Dendritic cell treated with granulocyte-macrophage colony-stimulating factor and Interleukin-4, amounts not matched to agents 40 ng/mL and 50 ng/mL, for 4 days (primary cell): ENCODE results near the gene LYPD6B.

Source experiments
- H3K27ac Mint-ChIP-seq: one replicate; pipeline ENCODE4 v1.8.0; 2022; ENCODE audit warnings: mild to moderate bottlenecking, mixed read lengths
- H3K27me3 Mint-ChIP-seq: one replicate; pipeline ENCODE4 v1.8.0; 2022; ENCODE audit warnings: mild to moderate bottlenecking, mixed read lengths
- H3K36me3 Mint-ChIP-seq: one replicate; pipeline ENCODE4 v1.8.0; 2022; ENCODE audit warnings: low read depth, mixed read lengths
- H3K4me1 Mint-ChIP-seq: one replicate; pipeline ENCODE4 v1.8.0; 2022; ENCODE audit warnings: low read depth, mixed read lengths
- H3K4me3 Mint-ChIP-seq: one replicate; pipeline ENCODE4 v1.8.0; 2022; ENCODE audit warnings: mild to moderate bottlenecking, moderate library complexity, mixed read lengths
- H3K9me3 Mint-ChIP-seq: one replicate; pipeline ENCODE4 v1.8.0; 2022; ENCODE audit warnings: mixed read lengths
- intact Hi-C: fragments of 100-400 bp; cut with micrococcal nuclease; formaldehyde crosslinking; loops from one replicate; pipeline ENCODE4 v1.15.0; 2022

LYPD6B gene

DNA sequence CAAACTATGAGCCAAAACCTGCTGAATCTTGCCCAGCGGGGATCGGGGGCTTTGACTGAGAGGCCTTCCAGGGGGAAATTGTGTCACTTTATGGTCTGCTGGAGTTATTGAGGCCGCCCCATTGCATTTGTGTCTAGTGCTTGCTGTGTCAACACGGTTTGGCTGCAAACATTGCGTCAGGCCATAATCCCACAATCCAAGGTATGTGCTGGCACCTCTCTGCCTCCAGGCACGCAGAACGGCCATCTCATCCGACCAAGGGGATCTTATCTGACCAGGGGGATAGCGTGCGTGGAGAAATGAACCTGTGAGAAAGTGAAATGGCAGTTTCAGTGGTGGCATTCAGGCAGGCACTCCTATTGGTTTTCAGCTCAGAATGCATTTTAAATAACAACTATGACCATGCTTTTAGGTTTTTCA lies 18.1 kb upstream of the LYPD6B start:
- H3K4me3 Mint-ChIP-seq: no peak overlapping the region
- H3K4me1 Mint-ChIP-seq: peaks cover 33% of the 10 kb centered on the region
- peaks cover 14% of the 10 kb centered on the region for H3K27me3 Mint-ChIP-seq
- intact Hi-C loops: no loop called here
- H3K9me3 Mint-ChIP-seq: no peaks in the 10 kb centered on the region
- no peaks in the 10 kb centered on the region for H3K36me3 Mint-ChIP-seq
- H3K27ac Mint-ChIP-seq: no peak overlapping the region

DNA sequence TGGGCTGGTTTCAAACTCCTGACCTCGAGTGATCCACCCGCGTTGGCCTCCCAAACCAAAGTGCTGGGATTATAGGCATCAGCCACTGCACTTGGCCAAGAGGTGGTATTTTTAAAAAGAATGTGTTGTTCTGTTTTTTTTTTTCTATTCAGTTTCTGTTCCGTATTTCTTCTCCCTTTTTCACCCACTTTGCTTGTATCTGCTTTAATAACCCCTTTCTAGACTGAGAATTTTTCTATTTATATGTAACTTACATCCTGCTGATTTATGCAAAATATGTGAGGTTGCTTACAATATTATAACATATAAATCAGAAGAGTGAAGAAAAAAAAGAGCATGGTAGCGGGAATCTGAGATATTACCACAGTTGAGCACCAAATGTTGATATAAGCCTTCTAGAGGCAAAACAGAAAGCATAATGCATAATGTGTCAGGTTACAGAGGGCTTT lies 17.2 kb upstream of the LYPD6B start:
- no peak overlapping the region for H3K27ac Mint-ChIP-seq
- intact Hi-C loops: no loop called here
- H3K36me3 Mint-ChIP-seq: no peaks in the 10 kb centered on the region
- peaks cover 11% of the 10 kb centered on the region for H3K27me3 Mint-ChIP-seq
- no peak overlapping the region for H3K4me3 Mint-ChIP-seq
- peaks cover 33% of the 10 kb centered on the region for H3K4me1 Mint-ChIP-seq
- no peaks in the 10 kb centered on the region for H3K9me3 Mint-ChIP-seq

DNA sequence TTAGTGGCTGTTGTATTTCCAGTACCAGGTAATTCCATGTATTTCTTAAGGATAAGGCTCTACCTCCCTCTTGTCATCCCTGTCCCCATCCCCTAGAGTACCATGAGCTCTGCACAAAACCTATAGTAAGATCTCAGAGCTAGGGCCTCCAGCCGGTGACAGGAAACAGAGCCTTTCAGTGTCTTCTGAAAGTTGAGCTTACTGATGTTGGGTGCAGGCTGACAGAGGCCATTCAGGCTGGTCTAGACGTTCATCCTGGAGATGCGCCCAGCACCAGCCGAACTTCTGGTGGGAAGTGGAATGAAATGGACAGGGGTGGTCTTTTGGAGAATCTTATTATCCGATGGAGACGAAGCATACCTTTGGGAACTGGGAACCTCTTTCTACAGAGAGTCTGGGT lies 16.7 kb upstream of the LYPD6B start:
- H3K27ac Mint-ChIP-seq: no peak overlapping the region
- no peaks in the 10 kb centered on the region for H3K36me3 Mint-ChIP-seq
- H3K4me1 Mint-ChIP-seq: peaks cover 33% of the 10 kb centered on the region
- no peak overlapping the region for H3K4me3 Mint-ChIP-seq
- H3K9me3 Mint-ChIP-seq: no peaks in the 10 kb centered on the region
- peaks cover 10% of the 10 kb centered on the region for H3K27me3 Mint-ChIP-seq
- intact Hi-C loops: no loop called here

DNA sequence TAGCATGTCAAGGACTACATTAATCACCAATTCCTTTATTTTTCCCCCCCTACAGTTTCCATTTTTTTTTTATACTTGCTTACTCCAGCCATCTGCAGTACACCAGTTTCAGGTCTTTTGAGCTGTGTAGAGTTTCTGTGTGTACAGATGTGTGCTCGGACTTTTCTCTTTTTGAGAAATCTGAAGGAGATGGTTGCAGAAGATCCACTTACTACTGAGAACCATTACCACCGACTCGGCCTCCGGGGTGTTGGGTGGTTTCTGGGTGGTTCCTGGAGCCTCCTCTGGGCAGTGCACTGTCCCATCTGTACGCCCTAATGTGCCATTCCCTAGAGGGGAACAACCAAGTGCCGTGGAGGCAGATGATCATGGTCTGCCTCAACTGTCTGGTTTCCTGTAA lies 15.4 kb upstream of the LYPD6B start:
- intact Hi-C loops: no loop called here
- peaks cover 8% of the 10 kb centered on the region for H3K27me3 Mint-ChIP-seq
- no peak overlapping the region for H3K27ac Mint-ChIP-seq
- peaks cover 33% of the 10 kb centered on the region for H3K4me1 Mint-ChIP-seq
- H3K4me3 Mint-ChIP-seq: no peak overlapping the region
- H3K9me3 Mint-ChIP-seq: no peaks in the 10 kb centered on the region
- no peaks in the 10 kb centered on the region for H3K36me3 Mint-ChIP-seq

DNA sequence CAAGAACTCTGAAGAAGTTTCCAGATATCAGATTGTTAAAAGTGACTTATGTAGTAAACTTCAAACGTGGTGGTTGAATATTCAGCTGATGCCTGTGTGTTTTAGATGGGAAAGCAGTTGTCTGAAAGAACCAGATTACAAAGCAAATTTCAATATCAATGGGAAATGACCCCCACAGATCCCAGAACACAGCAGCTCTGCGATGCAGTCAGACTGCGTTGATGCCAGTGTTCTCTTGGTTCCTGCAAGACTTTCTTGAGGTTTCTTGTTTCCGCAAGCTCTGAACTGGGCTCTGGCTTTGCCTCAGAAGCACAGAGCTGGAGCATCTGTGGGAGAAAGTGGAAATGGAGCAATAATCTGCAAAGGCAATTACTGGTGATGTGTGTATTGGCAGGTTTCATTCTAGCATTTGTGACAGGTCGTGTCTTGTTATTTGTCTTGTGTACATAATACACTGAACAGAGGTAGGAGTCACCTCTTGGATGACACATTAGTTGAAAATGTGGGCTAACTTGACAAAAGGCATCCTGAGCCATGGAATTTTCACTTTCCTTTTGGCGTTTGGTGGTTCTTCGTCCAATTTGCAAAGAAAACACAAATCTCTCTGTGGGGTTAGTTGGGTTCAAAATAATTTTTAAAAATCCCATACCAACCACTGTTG lies 10.8 kb upstream of the LYPD6B start:
- no peak overlapping the region for H3K4me3 Mint-ChIP-seq
- H3K27ac Mint-ChIP-seq: no peak overlapping the region
- H3K4me1 Mint-ChIP-seq: no peaks in the 10 kb centered on the region
- H3K9me3 Mint-ChIP-seq: no peaks in the 10 kb centered on the region
- H3K27me3 Mint-ChIP-seq: peaks cover 11% of the 10 kb centered on the region
- intact Hi-C loops: no loop called here
- H3K36me3 Mint-ChIP-seq: no peaks in the 10 kb centered on the region

DNA sequence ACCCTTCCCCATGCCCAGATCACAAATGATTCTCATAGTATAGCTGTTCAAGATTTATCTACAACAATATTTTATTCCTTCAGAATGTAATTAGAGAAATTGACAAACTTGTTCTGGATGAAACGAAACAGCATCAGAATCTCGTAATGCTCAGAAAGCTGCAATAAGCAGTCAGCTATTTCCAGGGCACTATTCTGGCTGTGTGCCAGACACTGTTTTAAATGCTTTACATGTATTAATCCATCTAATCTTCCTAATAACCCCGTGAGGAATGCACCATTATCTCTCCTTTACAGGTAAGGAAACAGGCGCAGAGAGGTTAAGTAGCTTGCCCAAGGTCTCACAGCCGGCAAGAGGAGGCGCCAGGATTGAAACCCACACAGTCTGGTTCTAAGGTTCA lies 10.1 kb upstream of the LYPD6B start:
- Mint-ChIP-seq H3K27me3 (peaks cover 11% of the 10 kb centered on the region), H3K4me3 (no peak overlapping the region), H3K27ac (no peak overlapping the region), H3K36me3 (no peaks in the 10 kb centered on the region), H3K9me3 (no peaks in the 10 kb centered on the region), H3K4me1 (no peaks in the 10 kb centered on the region)
- intact Hi-C loops: no loop called here

DNA sequence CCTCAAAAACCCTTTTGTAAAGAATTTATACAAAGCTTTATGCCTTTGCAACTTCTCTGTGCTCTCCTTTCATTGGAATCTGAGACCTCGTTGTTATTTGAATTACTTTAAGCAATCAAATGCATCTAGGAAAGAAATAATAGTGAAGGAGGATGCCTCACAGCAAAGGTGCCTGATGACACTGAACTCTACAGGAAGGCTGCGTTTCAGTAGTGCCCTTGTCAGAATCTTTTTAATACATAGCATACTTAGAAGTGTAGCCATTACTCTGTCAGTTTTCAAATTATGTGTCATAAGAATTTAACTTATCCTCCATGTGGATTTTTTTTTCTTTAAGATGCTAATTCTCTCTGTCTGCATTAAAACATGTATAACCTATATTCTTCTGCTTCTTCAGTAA lies 9.6 kb upstream of the LYPD6B start:
- no peak overlapping the region for H3K27ac Mint-ChIP-seq
- no peaks in the 10 kb centered on the region for H3K9me3 Mint-ChIP-seq
- H3K27me3 Mint-ChIP-seq: peaks cover 11% of the 10 kb centered on the region
- intact Hi-C loops: no loop called here
- H3K4me1 Mint-ChIP-seq: no peaks in the 10 kb centered on the region
- no peak overlapping the region for H3K4me3 Mint-ChIP-seq
- H3K36me3 Mint-ChIP-seq: no peaks in the 10 kb centered on the region

DNA sequence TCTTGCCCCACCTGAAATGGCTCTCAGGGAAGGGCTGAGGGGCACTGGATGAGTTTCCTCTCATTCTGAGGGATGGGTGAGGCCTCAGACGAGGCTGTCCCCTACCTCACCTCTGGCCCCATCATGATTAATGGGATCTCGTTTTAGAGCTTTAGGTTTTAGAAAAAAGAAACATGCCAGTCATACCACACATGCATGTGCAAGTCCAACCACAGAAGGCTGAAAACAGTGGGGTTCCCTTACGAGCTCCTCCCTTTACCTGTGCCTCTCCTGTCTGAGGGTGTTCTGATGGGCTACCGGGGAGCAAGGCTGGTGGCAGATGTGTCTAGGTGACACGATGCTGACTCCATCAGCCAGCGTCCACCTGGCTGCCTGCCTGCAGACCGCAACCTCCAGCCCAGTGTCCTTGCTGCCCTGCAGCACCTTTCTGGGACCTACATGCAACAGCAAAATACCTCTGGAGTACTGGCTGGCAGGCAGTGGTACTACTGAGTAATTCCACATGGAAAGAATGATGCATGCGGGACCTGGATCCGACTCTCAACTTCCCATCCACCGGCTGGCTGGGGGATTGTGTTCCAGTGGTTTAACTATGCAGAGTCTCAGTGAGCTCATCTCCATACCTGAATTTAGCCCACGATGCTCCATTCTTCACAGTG lies 9.1 kb upstream of the LYPD6B start:
- Mint-ChIP-seq H3K4me1 (no peaks in the 10 kb centered on the region), H3K27me3 (peaks cover 13% of the 10 kb centered on the region)

DNA sequence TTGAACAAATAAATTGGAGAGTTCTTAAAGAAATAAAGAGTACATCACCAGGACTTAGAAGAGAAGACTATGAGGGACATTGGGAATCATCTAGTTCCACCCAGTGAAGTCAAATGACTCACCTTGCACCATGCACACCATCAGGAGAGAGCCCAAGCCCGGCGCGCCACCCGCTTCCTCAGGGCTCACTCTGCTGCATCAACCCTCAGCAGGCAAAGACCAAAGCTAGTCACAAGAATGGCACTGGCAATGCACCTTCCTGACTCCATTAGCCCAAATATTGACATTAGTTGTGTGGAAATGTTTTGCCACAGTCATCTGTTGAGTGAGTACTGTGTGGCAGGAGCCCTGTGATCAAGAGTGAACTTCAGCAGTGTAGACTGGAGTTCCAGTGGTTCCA lies 7.1 kb upstream of the LYPD6B start:
- H3K27me3 Mint-ChIP-seq: peaks cover 11% of the 10 kb centered on the region
- H3K27ac Mint-ChIP-seq: no peak overlapping the region
- no peaks in the 10 kb centered on the region for H3K4me1 Mint-ChIP-seq
- no peaks in the 10 kb centered on the region for H3K36me3 Mint-ChIP-seq
- no peaks in the 10 kb centered on the region for H3K9me3 Mint-ChIP-seq
- H3K4me3 Mint-ChIP-seq: no peak overlapping the region
- intact Hi-C loops: no loop called here

More for the DNA sequence above, 9.1 kb upstream of the LYPD6B start:
- intact Hi-C loops: no loop called here
- Mint-ChIP-seq H3K4me3 (no peak overlapping the region), H3K9me3 (no peaks in the 10 kb centered on the region), H3K27ac (no peak overlapping the region), H3K36me3 (no peaks in the 10 kb centered on the region)

DNA sequence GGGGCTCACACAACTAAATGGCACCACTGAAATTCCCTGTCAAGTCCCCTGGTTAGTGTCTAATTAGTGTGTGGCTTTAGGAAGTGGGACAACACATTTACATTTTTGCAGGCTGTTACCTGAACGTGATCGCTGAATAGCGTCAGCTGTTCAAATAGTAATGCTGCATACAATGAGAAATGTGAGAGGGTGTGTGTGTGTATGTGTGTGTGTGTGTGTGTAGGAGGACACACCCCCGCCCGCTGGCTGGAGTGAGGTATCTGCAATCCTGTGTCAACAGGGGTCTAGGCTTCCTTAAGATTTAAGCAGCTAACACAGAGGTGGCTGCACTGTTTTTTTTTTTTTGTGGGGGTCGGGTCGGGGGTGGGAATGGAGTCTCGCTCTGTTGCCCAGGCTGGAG lies 4.8 kb upstream of the LYPD6B start:
- intact Hi-C loops: no loop called here
- no peak overlapping the region for H3K27ac Mint-ChIP-seq
- no peak overlapping the region for H3K4me3 Mint-ChIP-seq
- no peaks in the 10 kb centered on the region for H3K9me3 Mint-ChIP-seq
- H3K4me1 Mint-ChIP-seq: no peaks in the 10 kb centered on the region
- peaks cover 26% of the 10 kb centered on the region for H3K27me3 Mint-ChIP-seq
- no peaks in the 10 kb centered on the region for H3K36me3 Mint-ChIP-seq

DNA sequence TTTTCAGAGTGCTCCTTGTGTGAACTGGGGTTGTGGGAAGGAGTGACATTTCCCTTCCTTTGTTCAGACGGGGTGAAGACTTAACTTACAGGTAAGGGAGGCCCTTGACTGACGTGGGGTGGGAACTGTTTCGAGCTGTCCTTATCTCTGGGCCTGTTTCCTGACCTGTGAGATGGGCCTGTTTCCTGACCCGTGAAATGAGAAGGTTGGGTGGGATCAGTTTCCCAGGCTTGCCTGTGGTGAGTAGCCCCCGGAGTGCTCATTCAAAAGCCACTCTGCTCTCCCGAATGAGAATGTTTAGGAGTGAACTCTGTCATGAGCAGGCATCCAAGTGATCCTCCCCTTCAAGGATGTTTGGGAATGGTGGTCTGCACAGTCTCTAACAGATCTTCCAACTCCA lies 4.1 kb upstream of the LYPD6B start:
- Mint-ChIP-seq H3K27me3 (peaks cover 33% of the 10 kb centered on the region), H3K9me3 (no peaks in the 10 kb centered on the region), H3K27ac (no peak overlapping the region), H3K4me3 (no peak overlapping the region), H3K4me1 (no peaks in the 10 kb centered on the region), H3K36me3 (no peaks in the 10 kb centered on the region)
- intact Hi-C loops: no loop called here

DNA sequence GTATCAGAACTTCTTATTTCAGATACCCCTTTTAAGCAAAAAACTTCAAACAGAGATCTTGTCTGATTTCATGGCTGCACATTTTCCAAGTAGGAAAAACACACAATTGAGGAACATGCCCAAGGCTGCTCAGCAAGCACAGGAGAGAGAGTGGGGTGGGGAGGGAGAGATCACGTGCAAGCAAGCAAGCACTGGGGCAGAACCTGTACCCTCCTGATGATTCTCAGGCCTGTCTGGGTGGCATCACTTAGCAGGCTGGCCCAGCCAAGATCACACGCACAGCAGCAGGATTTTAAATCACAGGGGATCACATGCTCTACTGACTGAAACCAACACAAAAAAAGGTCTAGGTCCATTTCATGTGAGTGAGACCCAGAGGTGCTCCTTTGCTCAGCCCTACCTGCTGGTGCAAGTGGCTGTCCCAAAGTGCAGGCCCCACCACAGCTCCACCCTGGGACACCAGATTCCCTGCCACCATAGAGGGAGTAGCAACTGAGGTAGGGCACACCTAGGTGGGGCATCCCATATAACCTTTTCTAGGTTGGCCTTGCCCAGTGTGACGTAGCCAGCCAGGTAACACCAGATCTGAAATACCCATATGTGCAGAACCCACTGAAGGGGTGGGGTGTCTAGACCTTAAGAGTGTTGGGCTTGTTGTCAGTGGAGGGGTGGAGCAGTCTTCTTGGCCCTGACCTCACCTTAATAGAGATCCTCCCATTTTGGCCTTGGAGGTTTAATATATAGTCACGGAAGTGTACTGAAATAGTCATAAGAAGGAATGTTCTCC lies 1.8 kb upstream of the LYPD6B start:
- peaks cover 48% of the 10 kb centered on the region for H3K27me3 Mint-ChIP-seq
- H3K27ac Mint-ChIP-seq: no peak overlapping the region
- H3K4me1 Mint-ChIP-seq: no peaks in the 10 kb centered on the region
- no peak overlapping the region for H3K4me3 Mint-ChIP-seq
- H3K9me3 Mint-ChIP-seq: no peaks in the 10 kb centered on the region
- intact Hi-C loops: no loop called here
- H3K36me3 Mint-ChIP-seq: no peaks in the 10 kb centered on the region

DNA sequence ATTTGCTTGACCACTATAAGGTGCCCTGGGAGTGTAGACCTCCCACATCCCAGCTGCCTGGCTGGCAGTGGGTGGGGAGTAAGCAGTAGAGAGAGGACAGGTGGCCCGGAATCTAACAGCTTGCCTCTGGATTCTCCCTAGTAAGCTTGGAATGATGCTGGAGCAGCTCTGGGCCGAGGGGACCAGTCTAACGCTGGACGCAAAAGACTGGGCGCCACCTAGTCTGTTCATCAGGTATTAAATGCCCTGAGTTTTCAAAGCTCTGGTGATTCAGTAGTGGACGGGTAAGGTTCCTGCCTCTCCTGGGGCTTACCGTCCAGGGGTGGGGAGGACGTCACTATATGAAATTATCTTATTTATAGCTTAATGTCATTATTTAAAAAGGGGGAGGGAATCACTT lies 648 bp upstream of the LYPD6B start:
- H3K36me3 Mint-ChIP-seq: no peaks in the 10 kb centered on the region
- no peaks in the 10 kb centered on the region for H3K4me1 Mint-ChIP-seq
- intact Hi-C loops: no loop called here
- no peak overlapping the region for H3K4me3 Mint-ChIP-seq
- H3K27ac Mint-ChIP-seq: no peak overlapping the region
- no peaks in the 10 kb centered on the region for H3K9me3 Mint-ChIP-seq
- peaks cover 54% of the 10 kb centered on the region for H3K27me3 Mint-ChIP-seq

DNA sequence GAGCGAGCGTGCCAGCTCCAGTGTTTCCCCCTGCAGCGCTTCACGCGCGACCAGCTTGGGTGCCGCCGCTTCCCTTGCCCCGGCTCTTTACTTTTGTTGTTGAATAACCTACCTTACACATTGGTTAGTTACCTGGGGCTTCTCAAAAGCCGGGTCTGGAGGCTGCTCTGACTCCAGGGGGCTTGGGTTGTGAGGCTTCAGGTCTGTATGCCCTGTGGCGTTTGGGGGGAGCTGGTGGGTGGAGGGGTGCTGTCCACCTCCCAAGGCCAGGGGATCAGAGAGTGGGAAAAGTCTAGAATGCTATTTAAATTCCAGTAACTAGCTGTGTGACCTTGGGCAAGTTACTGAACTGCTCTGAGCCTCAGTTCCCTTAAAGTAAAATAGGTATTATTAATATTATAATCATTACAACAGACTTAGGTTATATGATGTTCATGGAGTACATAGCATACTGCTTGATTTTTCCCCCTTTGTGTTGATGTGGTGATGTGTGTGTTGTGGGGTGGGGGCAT lies 770 bp downstream of the LYPD6B start:
- no peaks in the 10 kb centered on the region for H3K36me3 Mint-ChIP-seq
- no peak overlapping the region for H3K4me3 Mint-ChIP-seq
- H3K27ac Mint-ChIP-seq: no peak overlapping the region
- no peaks in the 10 kb centered on the region for H3K4me1 Mint-ChIP-seq
- peaks cover 53% of the 10 kb centered on the region for H3K27me3 Mint-ChIP-seq
- H3K9me3 Mint-ChIP-seq: no peaks in the 10 kb centered on the region
- intact Hi-C loops: no loop called here
